Central memory CD8-positive, alpha-beta T cell (primary cell): ENCODE data around the gene MALRD1.

Source experiments
- ATAC-seq: fragments of 150-1000 bp; cut with Tn5 transposase; replicated peaks from 2 replicates; pipeline ENCODE4 v1.10.0; 2022; ENCODE audit warnings: mild to moderate bottlenecking, moderate FRiP score, moderate number of reproducible peaks; ENCODE audit not compliant: poor library complexity, severe bottlenecking; ENCODE audit errors: extremely low read depth
- DNase-seq, 2 donors: peaks; one replicate each; pipeline ENCODE4 v3.0.0; 2021; ENCODE audit warnings: low spot score in 2 of 2
- H3K27ac Mint-ChIP-seq: one replicate; pipeline ENCODE4 v1.8.0; 2022; ENCODE audit warnings: low read depth, mild to moderate bottlenecking, moderate library complexity, mixed read lengths
- H3K27me3 Mint-ChIP-seq: one replicate; pipeline ENCODE4 v1.8.0; 2022; ENCODE audit warnings: mixed read lengths
- H3K36me3 Mint-ChIP-seq: one replicate; pipeline ENCODE4 v1.8.0; 2022; ENCODE audit warnings: mild to moderate bottlenecking, moderate library complexity, mixed read lengths; ENCODE audit not compliant: insufficient read depth
- H3K4me1 Mint-ChIP-seq: one replicate; pipeline ENCODE4 v1.8.0; 2022; ENCODE audit warnings: mixed read lengths
- H3K4me3 Mint-ChIP-seq: one replicate; pipeline ENCODE4 v1.8.0; 2022; ENCODE audit warnings: mild to moderate bottlenecking, moderate library complexity, mixed read lengths
- H3K9me3 Mint-ChIP-seq: one replicate; pipeline ENCODE4 v1.8.0; 2022; ENCODE audit warnings: mixed read lengths

MALRD1 gene

DNA sequence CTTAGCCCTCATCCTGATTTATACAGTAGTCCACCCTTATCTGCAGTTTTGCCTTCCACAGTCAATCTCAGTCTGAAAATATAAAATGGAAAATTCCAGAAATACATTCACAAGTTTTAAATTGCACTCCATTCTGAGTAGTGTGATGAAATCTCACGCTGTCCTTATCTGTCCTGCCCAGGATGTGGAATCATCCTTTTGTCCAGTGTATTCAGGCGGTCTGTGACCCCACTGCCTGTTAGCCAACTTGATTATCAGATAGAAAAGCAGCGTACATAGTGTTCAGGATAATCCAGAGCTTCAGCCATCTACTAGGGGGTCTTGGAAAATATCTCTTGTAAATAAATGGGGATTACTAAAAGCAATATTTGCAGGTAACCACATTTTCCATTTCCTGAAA, 146.3 kb downstream of the MALRD1 start:
- Mint-ChIP-seq H3K36me3 (no peaks in the 10 kb centered on the region), H3K4me3 (no peak overlapping the region), H3K27me3 (no peaks in the 10 kb centered on the region), H3K27ac (no peak overlapping the region), H3K9me3 (no peaks in the 10 kb centered on the region), H3K4me1 (no peaks in the 10 kb centered on the region)
- ATAC-seq (no peak), DNase-seq (no peak)

DNA sequence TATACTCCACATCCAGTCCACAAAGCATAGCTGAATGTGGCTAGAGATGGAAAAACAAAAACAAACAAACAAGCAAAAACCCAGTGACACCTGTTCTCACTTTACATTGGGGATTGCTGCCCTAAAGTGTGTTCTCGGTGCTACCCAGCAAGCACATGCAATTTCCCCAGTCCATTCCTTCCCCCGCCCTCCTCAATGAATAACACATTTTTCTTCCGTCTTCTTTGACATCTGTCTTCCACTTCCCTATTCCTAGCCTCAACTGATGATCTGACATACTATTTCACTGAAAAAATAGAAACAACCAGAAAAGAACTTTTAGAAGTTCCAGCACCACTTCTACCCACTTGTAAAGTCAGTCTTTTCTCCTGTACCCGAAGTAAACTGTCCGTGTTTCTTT, 147.1 kb downstream of the MALRD1 start:
- no peaks in the 10 kb centered on the region for H3K36me3 Mint-ChIP-seq
- H3K4me1 Mint-ChIP-seq = no peaks in the 10 kb centered on the region
- no peaks in the 10 kb centered on the region for H3K27me3 Mint-ChIP-seq
- ATAC-seq (no peak), DNase-seq (no peak)
- no peaks in the 10 kb centered on the region for H3K9me3 Mint-ChIP-seq
- H3K27ac Mint-ChIP-seq = no peak overlapping the region
- H3K4me3 Mint-ChIP-seq = no peak overlapping the region

DNA sequence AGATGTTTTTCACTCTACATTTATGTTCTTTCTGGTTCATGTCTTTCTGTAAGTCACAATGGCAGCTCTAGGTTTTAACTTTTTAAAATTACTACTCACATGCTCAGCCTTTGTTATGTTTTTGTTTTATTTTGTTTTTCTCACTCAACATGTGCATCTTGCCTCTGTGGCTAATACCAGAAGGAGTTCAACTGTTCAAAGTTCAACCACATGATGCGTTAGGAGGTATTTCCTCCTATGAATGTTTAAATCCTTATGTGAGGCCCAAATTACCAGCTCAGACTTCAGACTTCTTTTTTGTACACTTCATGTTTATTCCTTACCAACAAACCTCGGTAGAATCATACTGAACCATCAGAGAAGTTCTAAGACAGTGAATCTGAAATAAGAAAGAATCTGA, 151.6 kb downstream of the MALRD1 start:
- H3K4me1 Mint-ChIP-seq = no peaks in the 10 kb centered on the region
- DNase-seq (no peak), ATAC-seq (no peak)
- H3K9me3 Mint-ChIP-seq = no peaks in the 10 kb centered on the region
- H3K27me3 Mint-ChIP-seq = no peaks in the 10 kb centered on the region
- H3K36me3 Mint-ChIP-seq = no peaks in the 10 kb centered on the region
- H3K4me3 Mint-ChIP-seq = no peak overlapping the region
- no peak overlapping the region for H3K27ac Mint-ChIP-seq

DNA sequence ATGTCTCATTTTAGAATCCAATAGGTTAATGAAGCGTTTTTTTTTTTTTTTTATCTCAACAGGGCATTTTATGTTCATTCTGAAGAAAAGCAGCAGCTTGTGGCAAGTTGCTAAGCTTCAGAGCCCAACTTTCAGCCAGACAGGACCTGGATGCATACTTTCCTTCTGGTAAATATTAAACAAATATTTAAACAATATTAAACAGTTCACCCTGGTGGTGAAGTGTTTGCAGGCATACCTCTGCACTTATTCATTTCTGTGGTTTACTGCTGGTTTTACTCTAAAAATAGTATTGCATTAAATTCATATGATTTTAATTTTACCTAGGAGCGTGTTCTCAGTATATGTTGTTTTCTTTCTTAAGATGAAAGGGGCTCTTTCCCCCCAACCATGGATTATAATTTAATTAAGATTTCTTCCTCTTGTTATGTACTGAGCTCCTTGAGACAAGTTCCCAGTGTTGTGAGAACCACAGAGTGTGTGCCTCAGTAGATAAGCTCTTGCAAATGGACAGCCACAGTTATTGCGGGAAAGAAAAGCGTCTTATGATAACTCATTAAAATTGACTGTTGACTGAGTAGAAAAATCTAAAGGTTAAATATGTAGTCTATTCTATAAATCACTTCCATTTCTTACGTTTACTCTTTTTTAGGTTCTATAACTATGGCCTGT, 155.8 kb downstream of the MALRD1 start:
- DNase-seq (no peak), ATAC-seq (no peak)
- H3K4me3 Mint-ChIP-seq = no peak overlapping the region
- no peaks in the 10 kb centered on the region for H3K36me3 Mint-ChIP-seq
- H3K27me3 Mint-ChIP-seq = no peaks in the 10 kb centered on the region
- no peak overlapping the region for H3K27ac Mint-ChIP-seq
- no peaks in the 10 kb centered on the region for H3K4me1 Mint-ChIP-seq
- H3K9me3 Mint-ChIP-seq = peaks cover 11% of the 10 kb centered on the region

DNA sequence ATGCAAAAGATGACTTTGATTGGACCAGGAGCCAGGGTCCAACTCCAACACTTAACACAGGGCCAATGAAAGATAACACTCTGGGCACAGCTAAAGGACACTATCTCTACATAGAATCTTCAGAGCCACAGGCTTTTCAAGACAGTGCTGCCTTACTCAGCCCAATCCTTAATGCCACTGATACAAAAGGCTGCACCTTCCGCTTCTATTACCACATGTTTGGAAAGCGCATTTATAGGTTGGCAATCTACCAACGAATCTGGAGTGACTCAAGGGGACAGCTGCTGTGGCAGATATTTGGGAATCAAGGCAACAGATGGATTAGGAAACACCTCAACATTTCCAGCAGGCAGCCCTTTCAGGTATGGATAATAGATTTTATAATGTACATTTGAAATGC, 160.7 kb downstream of the MALRD1 start:
- Mint-ChIP-seq H3K27me3 (no peaks in the 10 kb centered on the region), H3K27ac (no peak overlapping the region), H3K4me3 (no peak overlapping the region), H3K36me3 (no peaks in the 10 kb centered on the region), H3K4me1 (no peaks in the 10 kb centered on the region), H3K9me3 (peaks cover 11% of the 10 kb centered on the region)
- no peak for DNase-seq
- ATAC-seq = no peak

DNA sequence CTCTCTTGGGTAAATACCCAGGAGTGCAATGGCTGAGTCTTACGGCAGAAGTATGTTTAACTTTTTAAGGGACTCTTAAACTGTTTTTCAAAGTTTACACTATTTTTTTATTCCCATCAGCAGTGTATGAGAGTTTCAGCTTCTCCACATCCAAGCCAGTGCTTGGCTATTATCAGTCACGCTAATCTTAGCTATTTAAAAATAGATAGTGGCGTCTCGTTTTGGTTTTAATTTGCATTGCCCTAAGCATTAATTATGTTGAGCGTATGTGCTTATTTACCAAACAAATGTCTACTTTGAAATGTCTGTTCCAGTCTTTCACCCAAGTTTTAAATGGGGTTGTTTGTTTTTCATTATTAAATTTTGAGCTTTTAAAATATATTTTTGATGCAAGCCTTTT, 164.0 kb downstream of the MALRD1 start:
- H3K4me1 Mint-ChIP-seq = no peaks in the 10 kb centered on the region
- no peak for DNase-seq
- H3K4me3 Mint-ChIP-seq = no peak overlapping the region
- H3K27me3 Mint-ChIP-seq = no peaks in the 10 kb centered on the region
- no peaks in the 10 kb centered on the region for H3K36me3 Mint-ChIP-seq
- peaks cover 20% of the 10 kb centered on the region for H3K9me3 Mint-ChIP-seq
- H3K27ac Mint-ChIP-seq = no peak overlapping the region
- no peak for ATAC-seq

DNA sequence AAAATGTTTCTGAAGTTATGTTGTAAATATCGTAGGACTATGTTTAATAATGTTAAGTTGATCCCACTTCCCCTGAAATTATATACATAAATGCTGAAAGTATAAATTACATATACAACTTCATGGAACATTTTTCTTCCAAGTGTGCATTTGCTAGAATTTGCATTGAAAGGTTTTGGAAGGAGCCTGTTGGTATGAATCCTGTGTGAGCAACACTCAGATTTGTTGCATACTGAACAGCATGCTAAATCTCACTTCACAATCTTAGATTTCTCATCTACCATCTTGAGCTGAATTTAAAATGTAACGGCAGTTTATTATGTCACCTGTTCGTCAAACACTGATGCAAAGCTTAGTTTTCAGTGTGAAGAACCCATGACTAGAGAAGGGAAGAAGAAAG, 172.6 kb downstream of the MALRD1 start:
- Mint-ChIP-seq H3K4me3 (no peak overlapping the region), H3K9me3 (peaks cover 21% of the 10 kb centered on the region), H3K4me1 (no peaks in the 10 kb centered on the region), H3K27ac (no peak overlapping the region), H3K36me3 (no peaks in the 10 kb centered on the region), H3K27me3 (no peaks in the 10 kb centered on the region)
- ATAC-seq (no peak), DNase-seq (no peak)

DNA sequence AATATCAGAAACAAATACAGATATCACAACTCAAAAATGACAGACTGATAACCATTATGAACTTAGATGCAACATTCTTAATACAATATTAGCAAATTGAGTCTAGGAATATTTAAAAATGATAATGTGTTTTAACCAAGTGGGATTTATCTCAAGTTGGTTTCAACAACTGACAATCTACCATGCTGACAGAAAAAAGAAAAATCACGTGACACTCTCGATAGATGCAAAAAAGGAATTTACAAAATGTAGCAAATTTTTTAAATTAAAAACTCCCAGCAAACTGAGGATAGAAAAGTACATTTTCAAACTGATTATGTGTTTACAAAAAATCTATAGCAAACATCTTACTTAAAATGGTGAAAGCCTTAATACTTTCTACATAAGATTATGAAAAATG, 177.4 kb downstream of the MALRD1 start:
- H3K27me3 Mint-ChIP-seq = no peaks in the 10 kb centered on the region
- no peak for ATAC-seq
- H3K27ac Mint-ChIP-seq = no peak overlapping the region
- H3K4me1 Mint-ChIP-seq = no peaks in the 10 kb centered on the region
- DNase-seq = no peak
- no peak overlapping the region for H3K4me3 Mint-ChIP-seq
- H3K9me3 Mint-ChIP-seq = peaks cover 11% of the 10 kb centered on the region
- H3K36me3 Mint-ChIP-seq = no peaks in the 10 kb centered on the region

DNA sequence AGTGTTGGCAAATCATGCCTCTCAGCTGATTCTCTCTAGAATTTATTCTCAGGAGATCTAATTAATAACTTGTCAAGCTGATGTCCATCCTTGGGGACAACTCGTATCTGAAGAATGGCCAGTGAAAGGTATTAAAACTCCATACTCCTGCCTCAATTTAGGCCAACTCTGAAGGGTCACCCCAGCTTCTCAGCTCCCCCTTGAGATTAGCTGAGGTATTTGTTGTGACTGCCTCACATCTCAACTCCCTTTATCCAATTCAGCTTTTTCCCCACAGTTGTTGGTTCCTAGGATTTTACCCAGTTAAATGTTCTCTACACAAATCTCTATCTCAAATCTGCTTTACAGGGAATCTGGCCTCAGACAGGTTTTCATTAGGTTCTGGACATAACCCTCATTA, 182.4 kb downstream of the MALRD1 start:
- no peak for DNase-seq
- Mint-ChIP-seq H3K27ac (no peak overlapping the region), H3K36me3 (no peaks in the 10 kb centered on the region), H3K4me1 (no peaks in the 10 kb centered on the region), H3K9me3 (peaks cover 24% of the 10 kb centered on the region), H3K27me3 (no peaks in the 10 kb centered on the region), H3K4me3 (no peak overlapping the region)
- no peak for ATAC-seq

DNA sequence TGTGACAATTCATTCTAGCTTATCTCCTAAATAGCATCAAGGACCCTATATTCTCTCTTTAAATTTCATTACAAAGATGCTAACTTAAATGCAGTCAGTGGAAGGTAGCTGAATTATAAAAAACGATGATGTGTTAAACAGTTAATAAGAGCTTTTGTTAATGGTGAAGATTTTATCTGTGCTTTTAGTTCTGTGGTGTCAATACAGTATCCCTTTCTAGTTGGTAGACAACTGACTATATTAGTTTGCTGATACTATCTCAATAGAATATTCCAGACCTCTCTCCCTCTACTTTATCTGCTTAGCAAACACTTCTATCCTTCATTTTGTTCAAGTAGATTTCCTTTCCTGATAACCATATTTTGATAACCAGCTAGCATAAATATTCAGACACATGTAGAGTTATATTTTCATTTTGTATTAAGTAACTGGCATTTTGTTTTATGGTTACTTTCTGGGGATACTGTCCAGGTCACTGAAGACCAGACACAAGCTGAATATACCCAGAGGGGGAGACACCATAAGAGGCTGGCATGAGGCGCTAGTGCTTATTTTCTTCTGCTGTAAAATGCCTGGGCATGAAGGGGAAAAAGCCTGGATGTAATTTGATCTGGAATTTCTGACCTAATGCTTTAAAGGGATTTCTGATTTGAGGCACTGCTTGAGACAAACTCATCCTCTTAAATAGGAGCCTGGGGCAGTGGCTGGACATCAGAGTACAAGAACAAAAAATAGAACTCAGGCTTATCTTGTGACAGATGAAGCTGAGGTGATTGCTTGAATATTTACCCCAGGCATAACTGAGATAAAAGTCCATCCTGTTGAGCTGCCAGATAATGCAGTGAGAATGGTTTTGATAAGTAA, 197.5 kb downstream of the MALRD1 start:
- Mint-ChIP-seq H3K9me3 (peaks cover 16% of the 10 kb centered on the region), H3K4me3 (no peak overlapping the region), H3K4me1 (no peaks in the 10 kb centered on the region), H3K27ac (no peak overlapping the region), H3K36me3 (no peaks in the 10 kb centered on the region), H3K27me3 (no peaks in the 10 kb centered on the region)
- DNase-seq = no peak
- no peak for ATAC-seq

DNA sequence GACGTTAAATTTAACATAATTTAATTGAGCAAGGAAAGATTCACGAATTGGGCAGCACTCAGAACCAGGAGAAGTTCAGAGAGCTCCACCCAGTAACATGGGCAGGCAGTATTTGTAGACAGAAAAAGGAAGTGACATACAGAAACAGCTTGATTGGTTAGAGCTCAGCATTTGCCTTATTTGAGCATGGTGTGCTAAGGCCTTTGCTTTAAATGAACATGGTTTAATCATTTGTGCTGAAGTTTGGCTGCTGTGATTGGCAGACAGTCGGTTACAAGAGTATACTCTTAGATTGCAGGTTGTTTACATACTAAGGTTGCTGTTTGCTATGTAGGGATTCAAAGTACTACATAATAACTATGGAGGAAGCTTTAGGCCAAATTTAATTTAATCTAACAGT, 199.2 kb downstream of the MALRD1 start:
- no peaks in the 10 kb centered on the region for H3K27me3 Mint-ChIP-seq
- no peak overlapping the region for H3K27ac Mint-ChIP-seq
- peaks cover 8% of the 10 kb centered on the region for H3K9me3 Mint-ChIP-seq
- no peak for ATAC-seq
- no peaks in the 10 kb centered on the region for H3K36me3 Mint-ChIP-seq
- no peaks in the 10 kb centered on the region for H3K4me1 Mint-ChIP-seq
- no peak overlapping the region for H3K4me3 Mint-ChIP-seq
- DNase-seq = no peak

DNA sequence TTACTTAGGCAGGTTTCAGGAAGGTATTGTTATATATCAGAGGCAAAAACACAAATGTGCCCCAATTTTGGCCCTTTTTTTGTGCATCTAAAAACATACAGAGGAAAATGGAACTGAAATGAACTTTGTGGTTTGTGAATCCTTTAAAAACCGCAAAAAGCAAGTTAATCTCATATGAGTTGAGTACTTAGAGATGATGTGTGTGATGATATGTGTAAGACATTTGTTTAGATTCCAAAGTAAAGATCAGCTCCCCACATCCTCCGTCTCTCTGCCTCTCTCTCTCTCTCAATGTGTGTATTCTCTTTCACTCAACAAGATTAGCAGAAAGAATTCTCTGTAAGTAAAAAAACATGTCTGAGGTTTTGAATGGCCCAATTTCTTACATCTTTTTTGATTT, 201.9 kb downstream of the MALRD1 start:
- Mint-ChIP-seq H3K9me3 (peaks cover 11% of the 10 kb centered on the region), H3K27ac (no peak overlapping the region), H3K4me1 (no peaks in the 10 kb centered on the region), H3K27me3 (no peaks in the 10 kb centered on the region), H3K4me3 (no peak overlapping the region), H3K36me3 (no peaks in the 10 kb centered on the region)
- DNase-seq (no peak), ATAC-seq (no peak)

DNA sequence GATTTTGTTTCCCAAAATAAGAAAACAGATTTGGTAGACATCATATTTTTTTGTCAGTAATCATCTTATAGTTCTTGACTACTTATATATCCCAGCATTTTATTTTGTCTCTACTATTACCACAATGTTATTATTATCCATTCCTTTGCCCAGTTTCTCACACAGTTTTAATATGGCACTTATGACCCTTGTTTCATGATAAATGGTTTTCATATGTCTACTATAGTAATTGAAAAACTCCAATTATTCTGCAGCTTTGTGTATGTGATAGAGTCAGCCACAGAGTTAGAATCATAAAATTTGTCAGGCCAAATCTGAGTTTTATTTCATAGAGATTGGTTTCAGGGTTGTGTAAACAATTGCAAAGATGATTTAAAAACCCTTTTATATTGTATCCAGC, 203.9 kb downstream of the MALRD1 start:
- DNase-seq = no peak
- no peak overlapping the region for H3K4me3 Mint-ChIP-seq
- ATAC-seq = no peak
- no peaks in the 10 kb centered on the region for H3K36me3 Mint-ChIP-seq
- peaks cover 11% of the 10 kb centered on the region for H3K9me3 Mint-ChIP-seq
- no peaks in the 10 kb centered on the region for H3K4me1 Mint-ChIP-seq
- no peaks in the 10 kb centered on the region for H3K27me3 Mint-ChIP-seq
- no peak overlapping the region for H3K27ac Mint-ChIP-seq
